Measurements from ENCODE around the gene CCDC188.

- no peak for TF ChIP-seq GATA3 (IDR thresholded peaks at IDR 0.05; ENCODE audit: low read depth, low read length)
- peak; percentile 36; the same call in 1 of the 2 replicates for TF ChIP-seq GATA2 (IDR thresholded peaks at IDR 0.05; ENCODE audit: low read depth, low read length)
Observed at GRCh38 chr22:20116951-20117632, 33.8 kb downstream of the CCDC188 start, which contains the start of gene TRMT2A.
